GM23338 (cell line): Measurements from ENCODE around the gene PHTF2. TPM values are rescaled to one million over a fixed set of nuclear protein-coding genes. Genes with fewer than 3 reads are reported as not detected.

ENCODE experiments used
- ATAC-seq: fragments of 200-7000 bp; cut with Tn5 transposase; 3 replicates; pipeline ENCODE4 v1.9.1; 2020
- DNase-seq: peaks from one replicate; pipeline ENCODE4 v3.0.0-alpha.2; 2015; ENCODE audit warnings: low spot score
- H2AFZ ChIP-seq: fragments of 200-600 bp; sonication (generic); 2 replicates; pipeline ENCODE4 v1.8.0; 2016; ENCODE audit warnings: antibody characterized with exemption, mild to moderate bottlenecking, moderate library complexity
- H3F3A ChIP-seq: fragments of 200-600 bp; sonication (generic); replicated peaks from 2 replicates; pipeline ENCODE4 v1.8.0; 2017; ENCODE audit warnings: antibody characterized with exemption, mixed run types, low read depth
- H3K27ac ChIP-seq: fragments of 200-600 bp; sonication (generic); 2 replicates; pipeline ENCODE4 v1.6.1; 2016; ENCODE audit warnings: low read depth
- H3K27me3 ChIP-seq: fragments of 200-600 bp; sonication (generic); 2 replicates; pipeline ENCODE4 v1.8.0; 2016; ENCODE audit warnings: mild to moderate bottlenecking, mixed run types, moderate library complexity; ENCODE audit not compliant: insufficient read depth
- H3K36me3 ChIP-seq: fragments of 200-600 bp; sonication (generic); 2 replicates; pipeline ENCODE4 v1.8.0; 2016; ENCODE audit warnings: mild to moderate bottlenecking; ENCODE audit not compliant: insufficient read depth
- H3K4me1 ChIP-seq: fragments of 200-600 bp; sonication (generic); 2 replicates; pipeline ENCODE4 v1.8.0; 2016; ENCODE audit warnings: mild to moderate bottlenecking, moderate library complexity; ENCODE audit not compliant: insufficient read depth
- H3K4me2 ChIP-seq: fragments of 200-600 bp; sonication (generic); 2 replicates; pipeline ENCODE4 v1.7.1; 2017; ENCODE audit warnings: mixed run types
- H3K4me3 ChIP-seq: fragments of 200-600 bp; sonication (generic); 2 replicates; pipeline ENCODE4 v1.6.1; 2016; ENCODE audit warnings: mixed run types
- H3K79me2 ChIP-seq: fragments of 200-600 bp; sonication (generic); replicated peaks from 2 replicates; pipeline ENCODE4 v1.8.0; 2017; ENCODE audit warnings: mild to moderate bottlenecking; ENCODE audit not compliant: insufficient read depth
- H3K9me2 ChIP-seq: fragments of 200-600 bp; sonication (generic); 2 replicates; pipeline ENCODE4 v1.8.0; 2017; ENCODE audit not compliant: insufficient read depth
- H4K20me1 ChIP-seq: fragments of 200-600 bp; sonication (generic); replicated peaks from 2 replicates; pipeline ENCODE4 v1.8.0; 2017; ENCODE audit warnings: mild to moderate bottlenecking; ENCODE audit not compliant: insufficient read depth
- H3K27ac Mint-ChIP-seq: 2 replicates; pipeline ENCODE4 v1.8.0; 2020; ENCODE audit warnings: inconsistent platforms, mild to moderate bottlenecking, moderate library complexity, mixed read lengths
- H3K27me3 Mint-ChIP-seq: 3 replicates; pipeline ENCODE4 v1.8.0; 2022; ENCODE audit warnings: low read depth, mild to moderate bottlenecking, moderate library complexity, mixed read lengths, inconsistent platforms; ENCODE audit not compliant: insufficient read depth, poor library complexity
- H3K36me3 Mint-ChIP-seq: 3 replicates; pipeline ENCODE4 v1.8.0; 2021; ENCODE audit warnings: low read depth, mild to moderate bottlenecking, inconsistent platforms, moderate library complexity, mixed read lengths
- H3K4me1 Mint-ChIP-seq: 3 replicates; pipeline ENCODE4 v1.8.0; 2020; ENCODE audit warnings: mild to moderate bottlenecking, inconsistent platforms, mixed read lengths
- H3K4me3 Mint-ChIP-seq: 3 replicates; pipeline ENCODE4 v1.8.0; 2021; ENCODE audit warnings: moderate library complexity, mild to moderate bottlenecking, inconsistent platforms, mixed read lengths
- H3K9me3 Mint-ChIP-seq: 3 replicates; pipeline ENCODE4 v1.8.0; 2020; ENCODE audit warnings: moderate library complexity, mild to moderate bottlenecking, inconsistent platforms, mixed read lengths
- CREB1 ChIP-seq: fragments of 250-450 bp; sonication (Bioruptor Pico); IDR thresholded peaks from 2 replicates; pipeline ENCODE4 v1.5.0; 2020; ENCODE audit warnings: low read depth, mild to moderate bottlenecking, moderate library complexity
- EZH2 ChIP-seq: fragments of 200-600 bp; sonication (generic); IDR thresholded peaks from one replicate; pipeline ENCODE4 v1.8.0; 2017; ENCODE audit warnings: antibody characterized with exemption, mild to moderate bottlenecking, low read depth; ENCODE audit not compliant: unreplicated experiment
- EZH2phosphoT487 ChIP-seq: fragments of 200-600 bp; sonication (generic); IDR thresholded peaks from one replicate; pipeline ENCODE4 v1.8.1; 2018; ENCODE audit warnings: antibody characterized with exemption; ENCODE audit not compliant: unreplicated experiment
- NANOG ChIP-seq: IDR thresholded peaks from 2 replicates; pipeline ENCODE4 v1.6.1; 2016; ENCODE audit warnings: antibody characterized with exemption, borderline replicate concordance
- STAT1 ChIP-seq: IDR thresholded peaks from one replicate; pipeline ENCODE4 v1.6.1; 2016; ENCODE audit warnings: antibody characterized with exemption; ENCODE audit not compliant: unreplicated experiment
- ZNF331 ChIP-seq: fragments of 250-450 bp; sonication (Bioruptor Pico); IDR thresholded peaks from 2 replicates; pipeline ENCODE4 v1.5.0; 2020; ENCODE audit warnings: low read depth, mild to moderate bottlenecking, moderate library complexity
- polyA plus RNA-seq: library from polyadenylated mRNA; unstranded; fragments of >200 nt; fragmentation: Nextera tagmentation; extraction: Ambion mirVana; gene quantifications from 2 replicates; pipeline ENCODE4 v1.2.1, GENCODE V29; 2016
- total RNA-seq: library from RNA; depleted of rRNA; stranded (reverse); fragments of >200 nt; shearing (Covaris generic); gene quantifications from 2 replicates; pipeline ENCODE4 v1.2.3, GENCODE V29; 2014
- TF ChIP-seq, protein P1 (sequence below): fragments of 250-450 bp; sonication (Bioruptor Pico); IDR thresholded peaks from 2 replicates; pipeline ENCODE4 v1.5.0; 2020; ENCODE audit warnings: mild to moderate bottlenecking, moderate library complexity
- TF ChIP-seq, protein P2 (sequence below), 2 experiments: fragments of 200-600 bp in 1 of 2; sonication (generic) in 1 of 2; conservative IDR thresholded peaks; 2 replicates each; pipeline versions ENCODE4 v1.5.1 to v1.6.1; 2016 to 2017; ENCODE audit warnings: antibody characterized with exemption in 2 of 2, low read depth in 2 of 2, mild to moderate bottlenecking in 2 of 2, moderate library complexity in 1 of 2
- TF ChIP-seq, protein P3 (sequence below): IDR thresholded peaks from 2 replicates; pipeline ENCODE4 v1.6.1; 2016; ENCODE audit warnings: antibody characterized with exemption

The PHTF2 gene
- total and polyA plus RNA-seq, 2 experiments from 2014 or later = 14.6 to 24.1 TPM

DNA sequence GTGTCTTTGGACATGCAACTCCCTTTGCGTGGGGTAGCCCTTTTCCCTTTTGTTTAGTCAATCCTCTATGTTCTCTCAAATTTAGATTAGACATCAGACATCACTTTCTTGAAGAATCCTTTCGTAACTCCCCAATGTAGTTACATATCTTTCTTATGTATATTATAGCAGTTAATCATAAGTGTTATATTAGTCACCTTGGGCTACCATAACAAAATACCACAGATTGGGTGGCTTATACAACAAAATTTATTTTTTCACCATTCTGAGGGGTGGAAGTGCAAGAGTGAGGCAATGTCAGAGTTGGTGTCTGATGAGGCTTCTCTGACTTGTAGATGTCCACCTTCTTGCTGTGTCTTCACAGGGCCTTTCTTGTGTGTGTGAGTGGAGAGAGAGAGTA, 105.7 kb downstream of the PHTF2 start (continued):
- TF ChIP-seq, protein P1, sequence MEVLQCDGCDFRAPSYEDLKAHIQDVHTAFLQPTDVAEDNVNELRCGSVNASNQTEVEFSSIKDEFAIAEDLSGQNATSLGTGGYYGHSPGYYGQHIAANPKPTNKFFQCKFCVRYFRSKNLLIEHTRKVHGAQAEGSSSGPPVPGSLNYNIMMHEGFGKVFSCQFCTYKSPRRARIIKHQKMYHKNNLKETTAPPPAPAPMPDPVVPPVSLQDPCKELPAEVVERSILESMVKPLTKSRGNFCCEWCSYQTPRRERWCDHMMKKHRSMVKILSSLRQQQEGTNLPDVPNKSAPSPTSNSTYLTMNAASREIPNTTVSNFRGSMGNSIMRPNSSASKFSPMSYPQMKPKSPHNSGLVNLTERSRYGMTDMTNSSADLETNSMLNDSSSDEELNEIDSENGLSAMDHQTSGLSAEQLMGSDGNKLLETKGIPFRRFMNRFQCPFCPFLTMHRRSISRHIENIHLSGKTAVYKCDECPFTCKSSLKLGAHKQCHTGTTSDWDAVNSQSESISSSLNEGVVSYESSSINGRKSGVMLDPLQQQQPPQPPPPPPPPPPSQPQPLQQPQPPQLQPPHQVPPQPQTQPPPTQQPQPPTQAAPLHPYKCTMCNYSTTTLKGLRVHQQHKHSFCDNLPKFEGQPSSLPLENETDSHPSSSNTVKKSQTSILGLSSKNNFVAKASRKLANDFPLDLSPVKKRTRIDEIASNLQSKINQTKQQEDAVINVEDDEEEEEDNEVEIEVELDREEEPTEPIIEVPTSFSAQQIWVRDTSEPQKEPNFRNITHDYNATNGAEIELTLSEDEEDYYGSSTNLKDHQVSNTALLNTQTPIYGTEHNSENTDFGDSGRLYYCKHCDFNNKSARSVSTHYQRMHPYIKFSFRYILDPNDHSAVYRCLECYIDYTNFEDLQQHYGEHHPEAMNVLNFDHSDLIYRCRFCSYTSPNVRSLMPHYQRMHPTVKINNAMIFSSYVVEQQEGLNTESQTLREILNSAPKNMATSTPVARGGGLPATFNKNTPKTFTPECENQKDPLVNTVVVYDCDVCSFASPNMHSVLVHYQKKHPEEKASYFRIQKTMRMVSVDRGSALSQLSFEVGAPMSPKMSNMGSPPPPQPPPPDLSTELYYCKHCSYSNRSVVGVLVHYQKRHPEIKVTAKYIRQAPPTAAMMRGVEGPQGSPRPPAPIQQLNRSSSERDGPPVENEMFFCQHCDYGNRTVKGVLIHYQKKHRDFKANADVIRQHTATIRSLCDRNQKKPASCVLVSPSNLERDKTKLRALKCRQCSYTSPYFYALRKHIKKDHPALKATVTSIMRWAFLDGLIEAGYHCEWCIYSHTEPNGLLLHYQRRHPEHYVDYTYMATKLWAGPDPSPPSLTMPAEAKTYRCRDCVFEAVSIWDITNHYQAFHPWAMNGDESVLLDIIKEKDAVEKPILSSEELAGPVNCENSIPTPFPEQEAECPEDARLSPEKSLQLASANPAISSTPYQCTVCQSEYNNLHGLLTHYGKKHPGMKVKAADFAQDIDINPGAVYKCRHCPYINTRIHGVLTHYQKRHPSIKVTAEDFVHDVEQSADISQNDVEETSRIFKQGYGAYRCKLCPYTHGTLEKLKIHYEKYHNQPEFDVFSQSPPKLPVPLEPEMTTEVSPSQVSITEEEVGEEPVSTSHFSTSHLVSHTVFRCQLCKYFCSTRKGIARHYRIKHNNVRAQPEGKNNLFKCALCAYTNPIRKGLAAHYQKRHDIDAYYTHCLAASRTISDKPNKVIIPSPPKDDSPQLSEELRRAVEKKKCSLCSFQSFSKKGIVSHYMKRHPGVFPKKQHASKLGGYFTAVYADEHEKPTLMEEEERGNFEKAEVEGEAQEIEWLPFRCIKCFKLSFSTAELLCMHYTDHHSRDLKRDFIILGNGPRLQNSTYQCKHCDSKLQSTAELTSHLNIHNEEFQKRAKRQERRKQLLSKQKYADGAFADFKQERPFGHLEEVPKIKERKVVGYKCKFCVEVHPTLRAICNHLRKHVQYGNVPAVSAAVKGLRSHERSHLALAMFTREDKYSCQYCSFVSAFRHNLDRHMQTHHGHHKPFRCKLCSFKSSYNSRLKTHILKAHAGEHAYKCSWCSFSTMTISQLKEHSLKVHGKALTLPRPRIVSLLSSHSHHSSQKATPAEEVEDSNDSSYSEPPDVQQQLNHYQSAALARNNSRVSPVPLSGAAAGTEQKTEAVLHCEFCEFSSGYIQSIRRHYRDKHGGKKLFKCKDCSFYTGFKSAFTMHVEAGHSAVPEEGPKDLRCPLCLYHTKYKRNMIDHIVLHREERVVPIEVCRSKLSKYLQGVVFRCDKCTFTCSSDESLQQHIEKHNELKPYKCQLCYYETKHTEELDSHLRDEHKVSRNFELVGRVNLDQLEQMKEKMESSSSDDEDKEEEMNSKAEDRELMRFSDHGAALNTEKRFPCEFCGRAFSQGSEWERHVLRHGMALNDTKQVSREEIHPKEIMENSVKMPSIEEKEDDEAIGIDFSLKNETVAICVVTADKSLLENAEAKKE = no peak

DNA sequence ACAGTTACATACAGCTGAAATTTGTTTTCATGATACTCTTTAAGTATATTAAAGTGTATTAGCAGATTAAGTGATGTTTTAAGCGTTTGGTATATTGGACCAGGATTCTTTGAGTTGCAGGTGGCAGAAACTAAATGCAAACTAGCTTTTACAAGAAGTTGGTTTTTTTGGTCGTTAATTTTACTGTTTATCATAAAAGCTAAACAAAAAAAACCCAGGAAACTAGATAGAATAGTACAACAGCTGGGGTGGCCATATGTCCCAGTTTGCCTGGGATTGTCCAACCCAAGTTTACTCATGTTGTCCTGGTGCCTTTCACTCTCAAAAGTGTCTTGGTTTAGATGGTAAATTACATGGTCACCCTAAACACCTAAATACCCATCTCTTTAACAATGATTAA, 108.7 kb downstream of the PHTF2 start:
- no peaks in the 10 kb centered on the region; the same call in 1 of the 2 replicates for H4K20me1 ChIP-seq
- no peak overlapping the region for H3K27ac ChIP-seq
- TF ChIP-seq EZH2phosphoT487 = no peak
- DNase-seq = no peak
- H3K4me2 ChIP-seq = no peak overlapping the region
- H3K27me3 ChIP-seq = no peaks in the 10 kb centered on the region
- H3K27me3 Mint-ChIP-seq = no peaks in the 10 kb centered on the region
- no peak overlapping the region for H3K27ac Mint-ChIP-seq
- H3K4me3 Mint-ChIP-seq = no peak overlapping the region
- H3K4me1 ChIP-seq = no peaks in the 10 kb centered on the region
- no peaks in the 10 kb centered on the region for H3K9me2 ChIP-seq
- H3F3A ChIP-seq = no peaks in the 10 kb centered on the region
- no peak for ATAC-seq
- no peaks in the 10 kb centered on the region for H3K9me3 Mint-ChIP-seq
- H3K36me3 Mint-ChIP-seq = no peaks in the 10 kb centered on the region
- no peaks in the 10 kb centered on the region for H3K36me3 ChIP-seq
- H3K79me2 ChIP-seq = no peaks in the 10 kb centered on the region
- H3K4me1 Mint-ChIP-seq = no peaks in the 10 kb centered on the region
- no peak overlapping the region for H2AFZ ChIP-seq
- H3K4me3 ChIP-seq = no peak overlapping the region

DNA sequence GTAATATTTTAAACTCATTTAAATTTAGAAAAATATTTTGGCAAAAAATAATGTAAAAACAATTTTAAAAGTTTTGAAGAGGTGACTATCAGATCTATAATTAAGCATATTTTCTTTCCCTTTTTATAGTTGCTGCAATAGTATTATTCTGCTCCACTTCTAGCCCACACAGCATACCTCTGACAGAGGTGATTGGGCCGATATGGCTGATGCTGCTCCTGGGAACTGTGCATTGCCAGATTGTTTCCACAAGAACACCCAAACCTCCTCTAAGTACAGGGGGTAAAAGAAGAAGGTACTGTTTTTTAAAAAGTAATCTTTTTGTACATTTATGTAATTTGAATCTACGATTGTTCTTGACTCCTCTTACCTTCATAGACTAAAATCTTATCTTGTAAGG, 110.1 kb downstream of the PHTF2 start:
- H3K27ac ChIP-seq = no peak overlapping the region
- no peaks in the 10 kb centered on the region for H3K36me3 ChIP-seq
- no peak for TF ChIP-seq EZH2phosphoT487
- no peak for TF ChIP-seq NANOG
- TF ChIP-seq, protein P2, sequence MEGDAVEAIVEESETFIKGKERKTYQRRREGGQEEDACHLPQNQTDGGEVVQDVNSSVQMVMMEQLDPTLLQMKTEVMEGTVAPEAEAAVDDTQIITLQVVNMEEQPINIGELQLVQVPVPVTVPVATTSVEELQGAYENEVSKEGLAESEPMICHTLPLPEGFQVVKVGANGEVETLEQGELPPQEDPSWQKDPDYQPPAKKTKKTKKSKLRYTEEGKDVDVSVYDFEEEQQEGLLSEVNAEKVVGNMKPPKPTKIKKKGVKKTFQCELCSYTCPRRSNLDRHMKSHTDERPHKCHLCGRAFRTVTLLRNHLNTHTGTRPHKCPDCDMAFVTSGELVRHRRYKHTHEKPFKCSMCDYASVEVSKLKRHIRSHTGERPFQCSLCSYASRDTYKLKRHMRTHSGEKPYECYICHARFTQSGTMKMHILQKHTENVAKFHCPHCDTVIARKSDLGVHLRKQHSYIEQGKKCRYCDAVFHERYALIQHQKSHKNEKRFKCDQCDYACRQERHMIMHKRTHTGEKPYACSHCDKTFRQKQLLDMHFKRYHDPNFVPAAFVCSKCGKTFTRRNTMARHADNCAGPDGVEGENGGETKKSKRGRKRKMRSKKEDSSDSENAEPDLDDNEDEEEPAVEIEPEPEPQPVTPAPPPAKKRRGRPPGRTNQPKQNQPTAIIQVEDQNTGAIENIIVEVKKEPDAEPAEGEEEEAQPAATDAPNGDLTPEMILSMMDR (conservative IDR thresholded peaks at IDR 0.05; ENCODE audit: low read depth in 2 of 2) = no peak
- TF ChIP-seq CREB1 (CRISPR knock-in tag) = no peak
- TF ChIP-seq, protein P3, sequence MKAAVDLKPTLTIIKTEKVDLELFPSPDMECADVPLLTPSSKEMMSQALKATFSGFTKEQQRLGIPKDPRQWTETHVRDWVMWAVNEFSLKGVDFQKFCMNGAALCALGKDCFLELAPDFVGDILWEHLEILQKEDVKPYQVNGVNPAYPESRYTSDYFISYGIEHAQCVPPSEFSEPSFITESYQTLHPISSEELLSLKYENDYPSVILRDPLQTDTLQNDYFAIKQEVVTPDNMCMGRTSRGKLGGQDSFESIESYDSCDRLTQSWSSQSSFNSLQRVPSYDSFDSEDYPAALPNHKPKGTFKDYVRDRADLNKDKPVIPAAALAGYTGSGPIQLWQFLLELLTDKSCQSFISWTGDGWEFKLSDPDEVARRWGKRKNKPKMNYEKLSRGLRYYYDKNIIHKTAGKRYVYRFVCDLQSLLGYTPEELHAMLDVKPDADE = no peak
- no peak for TF ChIP-seq ZNF331 (CRISPR knock-in tag)
- no peak for TF ChIP-seq STAT1
- TF ChIP-seq EZH2 = no peak

More for the DNA sequence above, 110.1 kb downstream of the PHTF2 start:
- Mint-ChIP-seq H3K9me3 (no peaks in the 10 kb centered on the region), H3K27me3 (no peaks in the 10 kb centered on the region), H3K4me3 (no peak overlapping the region), H3K27ac (no peak overlapping the region), H3K36me3 (no peaks in the 10 kb centered on the region), H3K4me1 (no peaks in the 10 kb centered on the region)
- Histone ChIP-seq H3K79me2 (no peaks in the 10 kb centered on the region), H3K4me1 (no peaks in the 10 kb centered on the region), H3K4me3 (no peak overlapping the region), H2AFZ (no peak overlapping the region), H3K27me3 (no peaks in the 10 kb centered on the region), H3K4me2 (no peak overlapping the region), H3K9me2 (no peaks in the 10 kb centered on the region), H3F3A (no peaks in the 10 kb centered on the region), H4K20me1 (no peaks in the 10 kb centered on the region; the same call in 1 of the 2 replicates)
- no peak for ATAC-seq
- no peak for DNase-seq
